HepG2 (cell line): Measurements from ENCODE around the gene CBX2. TPM values are rescaled to one million over a fixed set of nuclear protein-coding genes. Genes with fewer than 3 reads are reported as not detected.

Source experiments
- ATF5 ChIP-seq: sonication (generic); formaldehyde crosslinking; IDR thresholded peaks from 2 replicates; pipeline ENCODE4 v1.4.0; 2020; ENCODE audit warnings: mild to moderate bottlenecking, low read depth, missing genetic modification reagents
- CEBPG ChIP-seq: IDR thresholded peaks from 2 replicates; pipeline ENCODE4 v1.6.1; 2016
- EHMT2 ChIP-seq: fragments of 200-600 bp; sonication (generic); IDR thresholded peaks from 2 replicates; pipeline ENCODE4 v1.7.0; 2017; ENCODE audit warnings: antibody characterized with exemption, low read depth, low read length, borderline replicate concordance
- HBP1 ChIP-seq: IDR thresholded peaks from 2 replicates; pipeline ENCODE4 v1.6.1; 2016; ENCODE audit warnings: low read depth, control low read depth
- ISL2 ChIP-seq: sonication (generic); formaldehyde crosslinking; IDR thresholded peaks from 2 replicates; pipeline ENCODE4 v1.5.0; 2020; ENCODE audit warnings: missing genetic modification reagents
- MAFG ChIP-seq: sonication (generic); formaldehyde crosslinking; IDR thresholded peaks from 2 replicates; pipeline ENCODE4 v1.5.1; 2020; ENCODE audit warnings: mild to moderate bottlenecking, missing genetic modification reagents
- MYPOP ChIP-seq: sonication (generic); formaldehyde crosslinking; IDR thresholded peaks from 2 replicates; pipeline ENCODE4 v1.8.1; 2023; ENCODE audit warnings: mild to moderate bottlenecking, moderate library complexity, missing genetic modification reagents
- POGK ChIP-seq: sonication (generic); formaldehyde crosslinking; conservative IDR thresholded peaks from 2 replicates; pipeline ENCODE4 v1.8.0; 2022; ENCODE audit warnings: mild to moderate bottlenecking, moderate library complexity, missing genetic modification reagents
- RAD21 ChIP-seq: fragments of 450-650 bp; formaldehyde crosslinking; IDR thresholded peaks from 2 replicates; pipeline ENCODE4 v1.5.0; 2020; ENCODE audit warnings: mild to moderate bottlenecking
- RBFOX2 ChIP-seq: fragments of 200-400 bp; formaldehyde crosslinking; IDR thresholded peaks from 2 replicates; pipeline ENCODE4 v1.6.1; 2017; ENCODE audit warnings: low read depth, mild to moderate bottlenecking, low read length
- RNF2 ChIP-seq: fragments of 450-650 bp; conservative IDR thresholded peaks from 2 replicates; pipeline ENCODE4 v1.6.1; 2016; ENCODE audit warnings: low read depth
- SALL2 ChIP-seq: sonication (generic); formaldehyde crosslinking; IDR thresholded peaks from 2 replicates; pipeline ENCODE4 v1.8.1; 2023; ENCODE audit warnings: mild to moderate bottlenecking, missing genetic modification reagents, inconsistent platforms
- ZBTB25 ChIP-seq: IDR thresholded peaks from 2 replicates; pipeline ENCODE4 v1.6.1; 2018; ENCODE audit warnings: missing genetic modification reagents
- ZBTB43 ChIP-seq: sonication (generic); formaldehyde crosslinking; conservative IDR thresholded peaks from 2 replicates; pipeline ENCODE4 v1.4.0; 2020; ENCODE audit warnings: missing genetic modification reagents
- ZBTB44 ChIP-seq: sonication (generic); formaldehyde crosslinking; IDR thresholded peaks from 2 replicates; pipeline ENCODE4 v1.4.0; 2020; ENCODE audit warnings: missing genetic modification reagents
- ZNF263 ChIP-seq: sonication (generic); formaldehyde crosslinking; IDR thresholded peaks from 2 replicates; pipeline ENCODE4 v1.4.0; 2020; ENCODE audit warnings: missing genetic modification reagents
- ZNF562 ChIP-seq: sonication (generic); formaldehyde crosslinking; IDR thresholded peaks from 2 replicates; pipeline ENCODE4 v1.8.0; 2022; ENCODE audit warnings: missing genetic modification reagents, borderline replicate concordance
- ZNF704 ChIP-seq: sonication (generic); formaldehyde crosslinking; IDR thresholded peaks from 2 replicates; pipeline ENCODE4 v1.8.1; 2023; ENCODE audit warnings: mild to moderate bottlenecking, inconsistent platforms, moderate library complexity, missing genetic modification reagents, borderline replicate concordance
- ZNF777 ChIP-seq: sonication (generic); formaldehyde crosslinking; IDR thresholded peaks from 2 replicates; pipeline ENCODE4 v1.4.0; 2020; ENCODE audit warnings: missing genetic modification reagents
- ZSCAN30 ChIP-seq: sonication (generic); formaldehyde crosslinking; IDR thresholded peaks from 2 replicates; pipeline ENCODE4 v1.5.0; 2020; ENCODE audit warnings: mild to moderate bottlenecking, missing genetic modification reagents
- polyA plus RNA-seq, 8 experiments: library from polyadenylated mRNA; depleted of rRNA in 3 of 8; stranded (reverse) in 7 of 8; unstranded in 1 of 8; fragments of >200 nt; fragmentation: Illumina TruSeq in 4 of 8; extraction: Trizol in 4 of 8; gene quantifications; 2 replicates each; pipeline versions ENCODE4 v1.2.1 to v1.2.3, GENCODE V29; 2011 to 2016; ENCODE audit warnings: low read depth in 4 of 8, missing spikeins in 1 of 8, mixed read lengths in 1 of 8; ENCODE audit not compliant: insufficient read depth in 1 of 8
- total RNA-seq, 5 experiments: library from RNA; depleted of rRNA; stranded (reverse); fragments of >200 nt; fragmentation: Illumina TruSeq; extraction: Trizol; gene quantifications; 2 replicates each; pipeline ENCODE4 v1.2.3, GENCODE V29; 2016; ENCODE audit warnings: low read depth in 1 of 5

The CBX2 gene
- total and polyA plus RNA-seq, 2 of the 13 experiments (the other 11 are each of a cell fraction or from before 2014, with no cell fraction given) = 14.5 to 31.1 TPM

- TF ChIP-seq HBP1 (no peak), CEBPG (no peak), ZBTB44 (CRISPR knock-in tag) (no peak), MAFG (CRISPR knock-in tag) (no peak), ISL2 (CRISPR knock-in tag) (no peak), ZSCAN30 (CRISPR knock-in tag) (no peak), RAD21 (no peak), POGK (CRISPR knock-in tag) (no peak), EHMT2 (no peak), ZNF263 (CRISPR knock-in tag) (0 out of 2 replicates have a peak, but pooled peaks have one; percentile 34), ZNF562 (CRISPR knock-in tag) (no peak), RNF2 (no peak), SALL2 (CRISPR knock-in tag) (no peak), ZNF704 (no peak), MYPOP (CRISPR knock-in tag) (no peak), ATF5 (CRISPR knock-in tag) (no peak), ZNF777 (CRISPR knock-in tag) (no peak), RBFOX2 (no peak), ZBTB25 (no peak), ZBTB43 (CRISPR knock-in tag) (no peak)
These were observed 47.1 kb downstream of the CBX2 start (continued) for GRCh38 chr17:79824893-79825579.
